Neural cell (in vitro differentiated cells): ENCODE measurements around the gene EML4.

Source experiments
- EP300 ChIP-seq: fragments of 450-650 bp; conservative IDR thresholded peaks from 2 replicates; pipeline ENCODE4 v1.6.1; 2014; ENCODE audit warnings: antibody characterized with exemption, mild to moderate bottlenecking, moderate library complexity; ENCODE audit not compliant: poor library complexity, severe bottlenecking
- EZH2 ChIP-seq: fragments of 200-600, 300-800 bp; shearing (Covaris generic), sonication (generic); IDR thresholded peaks from 2 replicates; pipeline ENCODE4 v1.6.1; 2014; ENCODE audit warnings: antibody characterized with exemption, low read length, borderline replicate concordance, mild to moderate bottlenecking; ENCODE audit not compliant: insufficient read depth, poor library complexity, severe bottlenecking
- POLR2AphosphoS5 ChIP-seq: IDR thresholded peaks from 2 replicates; pipeline ENCODE4 v1.6.1; 2012
- RAD21 ChIP-seq: fragments of 450-650 bp; conservative IDR thresholded peaks from 2 replicates; pipeline ENCODE4 v1.6.1; 2014; ENCODE audit warnings: antibody characterized with exemption, mild to moderate bottlenecking, moderate library complexity
- TF ChIP-seq, protein P1 (sequence below): fragments of 450-650 bp; IDR thresholded peaks from 2 replicates; pipeline ENCODE4 v1.5.1; 2014; ENCODE audit warnings: antibody characterized with exemption, mild to moderate bottlenecking, moderate library complexity; ENCODE audit not compliant: poor library complexity, severe bottlenecking

DNA sequence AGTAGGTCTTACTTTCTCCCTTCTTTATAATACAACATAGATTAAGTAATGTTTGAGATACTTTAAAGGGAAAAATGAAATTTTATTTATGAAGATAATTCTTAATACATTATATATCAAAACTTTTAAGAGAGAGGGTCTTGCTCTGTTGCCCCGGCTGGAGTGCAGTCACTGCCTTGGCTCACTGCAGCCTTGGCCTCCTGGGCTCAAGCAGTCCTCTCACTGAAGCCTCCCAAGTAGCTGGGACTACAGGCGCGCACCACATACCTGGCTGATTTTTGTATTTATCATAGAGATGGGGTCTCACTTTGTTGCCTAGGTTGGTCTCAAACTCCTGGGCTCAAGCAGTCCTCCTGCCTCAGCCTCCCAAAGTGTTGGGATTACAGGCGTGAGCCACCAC lies 97.1 kb downstream of the EML4 start:
- TF ChIP-seq POLR2AphosphoS5 (no peak), EZH2 (no peak), EP300 (no peak), RAD21 (no peak)
- TF ChIP-seq, protein P1, sequence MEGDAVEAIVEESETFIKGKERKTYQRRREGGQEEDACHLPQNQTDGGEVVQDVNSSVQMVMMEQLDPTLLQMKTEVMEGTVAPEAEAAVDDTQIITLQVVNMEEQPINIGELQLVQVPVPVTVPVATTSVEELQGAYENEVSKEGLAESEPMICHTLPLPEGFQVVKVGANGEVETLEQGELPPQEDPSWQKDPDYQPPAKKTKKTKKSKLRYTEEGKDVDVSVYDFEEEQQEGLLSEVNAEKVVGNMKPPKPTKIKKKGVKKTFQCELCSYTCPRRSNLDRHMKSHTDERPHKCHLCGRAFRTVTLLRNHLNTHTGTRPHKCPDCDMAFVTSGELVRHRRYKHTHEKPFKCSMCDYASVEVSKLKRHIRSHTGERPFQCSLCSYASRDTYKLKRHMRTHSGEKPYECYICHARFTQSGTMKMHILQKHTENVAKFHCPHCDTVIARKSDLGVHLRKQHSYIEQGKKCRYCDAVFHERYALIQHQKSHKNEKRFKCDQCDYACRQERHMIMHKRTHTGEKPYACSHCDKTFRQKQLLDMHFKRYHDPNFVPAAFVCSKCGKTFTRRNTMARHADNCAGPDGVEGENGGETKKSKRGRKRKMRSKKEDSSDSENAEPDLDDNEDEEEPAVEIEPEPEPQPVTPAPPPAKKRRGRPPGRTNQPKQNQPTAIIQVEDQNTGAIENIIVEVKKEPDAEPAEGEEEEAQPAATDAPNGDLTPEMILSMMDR, result no peak
